ENCODE results near the gene SYNDIG1. TPM values are rescaled to one million over a fixed set of nuclear protein-coding genes. Genes with fewer than 3 reads are reported as not detected.

Gene SYNDIG1
- polyA plus RNA-seq, 1 of the 3 experiments (the other 2 are of a cell fraction) = not detected

DNA sequence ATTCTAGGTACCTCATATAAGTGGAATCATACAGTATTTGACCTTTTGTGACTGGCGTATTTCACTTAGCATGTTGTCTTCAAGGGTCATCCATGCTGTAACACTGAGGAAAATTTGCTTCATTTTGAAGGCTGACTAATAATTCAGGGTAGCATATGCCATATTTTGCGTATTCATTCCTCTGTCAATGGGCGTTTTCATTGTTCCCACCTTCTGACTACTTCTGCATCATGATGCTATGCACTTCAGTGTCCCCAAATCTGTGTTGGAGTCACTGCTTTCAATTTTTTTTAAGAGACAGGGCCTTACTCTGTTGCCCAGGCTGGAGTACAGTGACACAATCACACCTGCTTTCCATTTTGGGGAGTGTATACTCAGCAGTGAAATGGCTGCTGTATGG is 51.6 kb downstream of the SYNDIG1 start:
- Histone ChIP-seq H3K4me1 (ENCODE audit: control insufficient read depth in 1 of 2, insufficient read depth in 2 of 2, low read depth in 1 of 2, low read length in 1 of 2) (no peaks in the 10 kb centered on the region; a peak in 1 of 4 replicates), H3F3A (replicated peaks; ENCODE audit: insufficient read depth) (no peaks in the 10 kb centered on the region), H3K9me3 (no peaks in the 10 kb centered on the region), H2AFZ (ENCODE audit: low read depth) (no peak overlapping the region), H3K36me3 (replicated peaks in 1 of 2; ENCODE audit: control insufficient read depth in 1 of 2, insufficient read depth in 2 of 2, low read length in 1 of 2) (no peaks in the 10 kb centered on the region), H3K9ac (no peak overlapping the region), H4K20me1 (ENCODE audit: insufficient read depth) (no peaks in the 10 kb centered on the region), H3K27me3 (ENCODE audit: insufficient read depth) (no peaks in the 10 kb centered on the region), H3K9me2 (no peaks in the 10 kb centered on the region), H3K4me2 (no peak overlapping the region), H3K4me3 (ENCODE audit: low read depth in 2 of 2, low read length in 1 of 2) (no peak overlapping the region), H3K27ac (ENCODE audit: low read depth in 2 of 2, low read length in 1 of 2) (no peak overlapping the region), H3K79me2 (ENCODE audit: insufficient read depth) (no peaks in the 10 kb centered on the region)
- ChIA-PET CTCF (no interaction called here), POLR2A (interaction anchor here (0.6 kb wide), 1 partner anchor 17 kb away, joined by 3 read pairs; no protein-coding TSS in a partner anchor)
- TF ChIP-seq EZH2phosphoT487 (IDR thresholded peaks at IDR 0.05; ENCODE audit: borderline replicate concordance, low read depth) = no peak
- no peak for TF ChIP-seq TEAD4 (IDR thresholded peaks at IDR 0.05; ENCODE audit: borderline replicate concordance, insufficient read depth)
- no peak for TF ChIP-seq NFIC (IDR thresholded peaks at IDR 0.05; ENCODE audit: borderline replicate concordance)
- TF ChIP-seq GATA2 (CRISPR knock-in tag; IDR thresholded peaks at IDR 0.05) = no peak
- TF ChIP-seq, protein P1, sequence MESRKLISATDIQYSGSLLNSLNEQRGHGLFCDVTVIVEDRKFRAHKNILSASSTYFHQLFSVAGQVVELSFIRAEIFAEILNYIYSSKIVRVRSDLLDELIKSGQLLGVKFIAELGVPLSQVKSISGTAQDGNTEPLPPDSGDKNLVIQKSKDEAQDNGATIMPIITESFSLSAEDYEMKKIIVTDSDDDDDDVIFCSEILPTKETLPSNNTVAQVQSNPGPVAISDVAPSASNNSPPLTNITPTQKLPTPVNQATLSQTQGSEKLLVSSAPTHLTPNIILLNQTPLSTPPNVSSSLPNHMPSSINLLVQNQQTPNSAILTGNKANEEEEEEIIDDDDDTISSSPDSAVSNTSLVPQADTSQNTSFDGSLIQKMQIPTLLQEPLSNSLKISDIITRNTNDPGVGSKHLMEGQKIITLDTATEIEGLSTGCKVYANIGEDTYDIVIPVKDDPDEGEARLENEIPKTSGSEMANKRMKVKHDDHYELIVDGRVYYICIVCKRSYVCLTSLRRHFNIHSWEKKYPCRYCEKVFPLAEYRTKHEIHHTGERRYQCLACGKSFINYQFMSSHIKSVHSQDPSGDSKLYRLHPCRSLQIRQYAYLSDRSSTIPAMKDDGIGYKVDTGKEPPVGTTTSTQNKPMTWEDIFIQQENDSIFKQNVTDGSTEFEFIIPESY (IDR thresholded peaks at IDR 0.05; ENCODE audit: borderline replicate concordance, low read depth) = no peak
- no peak for TF ChIP-seq FOSL2 (IDR thresholded peaks at IDR 0.05; ENCODE audit: borderline replicate concordance, low read depth)
- no peak for TF ChIP-seq TCF12 (IDR thresholded peaks at IDR 0.05)
- TF ChIP-seq FOXM1 (IDR thresholded peaks at IDR 0.05; ENCODE audit: low read depth) = no peak
- TF ChIP-seq CHD2 (IDR thresholded peaks at IDR 0.05; ENCODE audit: low read length, partially characterized antibody) = no peak
- 30% methylated on average over 3 of the region's 3 CpGs for WGBS (ENCODE audit: low lambda C conversion rate)
- DNase-seq = no peak

DNA sequence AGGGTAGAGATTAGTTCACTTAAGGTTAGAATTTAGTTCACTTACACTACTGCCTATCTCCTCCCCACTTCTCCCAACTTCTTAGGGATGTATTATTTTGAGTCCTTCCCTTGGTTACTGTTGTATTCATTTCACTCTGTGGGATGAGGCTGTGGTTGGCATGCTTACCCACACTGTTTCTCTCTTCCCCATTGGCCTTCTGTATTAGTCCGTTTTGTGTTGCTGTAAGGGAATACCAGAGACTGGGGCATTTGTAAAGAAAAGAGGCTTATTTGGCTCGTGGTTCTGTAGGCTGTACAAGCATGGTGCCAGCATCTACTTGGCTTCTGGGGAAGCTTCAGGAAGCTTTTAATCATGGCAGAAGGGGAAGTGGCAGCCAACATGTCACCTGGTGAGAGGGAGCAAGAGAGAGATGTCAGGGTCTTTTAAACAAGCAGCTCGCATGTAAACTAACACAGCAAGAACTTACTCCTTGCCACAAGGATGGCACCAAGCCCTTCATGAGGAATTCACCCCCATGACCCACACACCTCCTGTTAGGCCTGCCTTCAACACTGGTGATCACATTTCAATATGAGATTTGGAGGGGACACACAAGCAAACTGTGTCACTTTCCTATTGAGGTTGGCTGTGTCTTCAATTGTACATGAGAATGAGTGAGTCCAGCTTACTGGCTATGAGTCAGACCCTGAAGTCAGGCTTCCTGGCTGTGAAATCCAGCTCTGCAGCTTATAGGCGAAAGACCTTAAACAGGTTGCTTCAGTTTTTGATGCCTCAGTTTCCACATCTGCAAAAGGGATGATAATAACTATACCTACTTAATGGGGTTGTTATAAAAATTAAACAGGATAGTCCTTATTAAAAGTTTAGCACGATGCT is 53.3 kb downstream of the SYNDIG1 start:
- Histone ChIP-seq H3K9ac (no peak overlapping the region), H3K4me1 (ENCODE audit: control insufficient read depth in 1 of 2, insufficient read depth in 2 of 2, low read depth in 1 of 2, low read length in 1 of 2) (no peaks in the 10 kb centered on the region; a peak in 1 of 4 replicates), H2AFZ (ENCODE audit: low read depth) (no peak overlapping the region), H3K36me3 (replicated peaks in 1 of 2; ENCODE audit: control insufficient read depth in 1 of 2, insufficient read depth in 2 of 2, low read length in 1 of 2) (no peaks in the 10 kb centered on the region), H3K4me3 (ENCODE audit: low read depth in 2 of 2, low read length in 1 of 2) (no peak overlapping the region), H3K79me2 (ENCODE audit: insufficient read depth) (no peaks in the 10 kb centered on the region), H3K27me3 (ENCODE audit: insufficient read depth) (no peaks in the 10 kb centered on the region; the same call in 1 of the 2 replicates), H3K4me2 (no peak overlapping the region), H3K9me3 (no peaks in the 10 kb centered on the region), H3F3A (replicated peaks; ENCODE audit: insufficient read depth) (no peaks in the 10 kb centered on the region), H3K27ac (ENCODE audit: low read depth in 2 of 2, low read length in 1 of 2) (no peak overlapping the region), H3K9me2 (no peaks in the 10 kb centered on the region), H4K20me1 (ENCODE audit: insufficient read depth) (no peaks in the 10 kb centered on the region)
- ChIA-PET POLR2A (no interaction called here), CTCF (no interaction called here)
- TF ChIP-seq, protein P2, sequence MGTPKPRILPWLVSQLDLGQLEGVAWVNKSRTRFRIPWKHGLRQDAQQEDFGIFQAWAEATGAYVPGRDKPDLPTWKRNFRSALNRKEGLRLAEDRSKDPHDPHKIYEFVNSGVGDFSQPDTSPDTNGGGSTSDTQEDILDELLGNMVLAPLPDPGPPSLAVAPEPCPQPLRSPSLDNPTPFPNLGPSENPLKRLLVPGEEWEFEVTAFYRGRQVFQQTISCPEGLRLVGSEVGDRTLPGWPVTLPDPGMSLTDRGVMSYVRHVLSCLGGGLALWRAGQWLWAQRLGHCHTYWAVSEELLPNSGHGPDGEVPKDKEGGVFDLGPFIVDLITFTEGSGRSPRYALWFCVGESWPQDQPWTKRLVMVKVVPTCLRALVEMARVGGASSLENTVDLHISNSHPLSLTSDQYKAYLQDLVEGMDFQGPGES (IDR thresholded peaks at IDR 0.05; ENCODE audit: low read depth, low read length) = no peak
- TF ChIP-seq RAD21 (IDR thresholded peaks at IDR 0.05; ENCODE audit: low read length) (no peak), MEF2A (IDR thresholded peaks at IDR 0.05; ENCODE audit: borderline replicate concordance, low read depth) (no peak), NFIC (IDR thresholded peaks at IDR 0.05; ENCODE audit: borderline replicate concordance) (no peak), CHD2 (IDR thresholded peaks at IDR 0.05; ENCODE audit: low read length, partially characterized antibody) (no peak), TEAD4 (IDR thresholded peaks at IDR 0.05; ENCODE audit: borderline replicate concordance, insufficient read depth) (no peak), YY1 (IDR thresholded peaks at IDR 0.05; ENCODE audit: low read depth) (no peak)
- TF ChIP-seq, protein P3, sequence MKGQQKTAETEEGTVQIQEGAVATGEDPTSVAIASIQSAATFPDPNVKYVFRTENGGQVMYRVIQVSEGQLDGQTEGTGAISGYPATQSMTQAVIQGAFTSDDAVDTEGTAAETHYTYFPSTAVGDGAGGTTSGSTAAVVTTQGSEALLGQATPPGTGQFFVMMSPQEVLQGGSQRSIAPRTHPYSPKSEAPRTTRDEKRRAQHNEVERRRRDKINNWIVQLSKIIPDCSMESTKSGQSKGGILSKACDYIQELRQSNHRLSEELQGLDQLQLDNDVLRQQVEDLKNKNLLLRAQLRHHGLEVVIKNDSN (IDR thresholded peaks at IDR 0.05; ENCODE audit: borderline replicate concordance, low read depth) = no peak
- DNase-seq = no peak
- 31% methylated on average over 5 of the region's 5 CpGs for WGBS (ENCODE audit: low lambda C conversion rate)

All from SK-N-SH (cell line).